SIG-M5 treated with dmso at 0.1 percent for 504 hours (cell line): ENCODE data around the gene YTHDC2.

ENCODE experiments used
- DNase-seq: peaks from one replicate; lab custom pipeline; 2025; ENCODE audit not compliant: unreplicated experiment; lab: John Stamatoyannopoulos, UW

The YTHDC2 gene

GRCh38 chr5:113513384-113514288 lies at the start of gene YTHDC2:
Gene YTHDC2 (plus strand): TSS chr5:113513694. CDS start chr5:113513896, 202 bp downstream.
- peak; percentile 78 for DNase-seq

- no peak for DNase-seq
These were observed 39.3 kb upstream of the YTHDC2 start for GRCh38 chr5:113474100-113474728.

GRCh38 chr5:113478691-113479090 lies 34.8 kb upstream of the YTHDC2 start:
- DNase-seq: no peak

- no peak for DNase-seq
These were observed 33.3 kb upstream of the YTHDC2 start for GRCh38 chr5:113480243-113480642.

GRCh38 chr5:113487416-113487780 lies 26.1 kb upstream of the YTHDC2 start:
- peak; percentile 9 for DNase-seq

GRCh38 chr5:113487781-113488644 lies 25.5 kb upstream of the YTHDC2 start, which contains the start of gene MCC:
Gene MCC (minus strand): TSS chr5:113488453.
- DNase-seq: peak; percentile 47

DNA sequence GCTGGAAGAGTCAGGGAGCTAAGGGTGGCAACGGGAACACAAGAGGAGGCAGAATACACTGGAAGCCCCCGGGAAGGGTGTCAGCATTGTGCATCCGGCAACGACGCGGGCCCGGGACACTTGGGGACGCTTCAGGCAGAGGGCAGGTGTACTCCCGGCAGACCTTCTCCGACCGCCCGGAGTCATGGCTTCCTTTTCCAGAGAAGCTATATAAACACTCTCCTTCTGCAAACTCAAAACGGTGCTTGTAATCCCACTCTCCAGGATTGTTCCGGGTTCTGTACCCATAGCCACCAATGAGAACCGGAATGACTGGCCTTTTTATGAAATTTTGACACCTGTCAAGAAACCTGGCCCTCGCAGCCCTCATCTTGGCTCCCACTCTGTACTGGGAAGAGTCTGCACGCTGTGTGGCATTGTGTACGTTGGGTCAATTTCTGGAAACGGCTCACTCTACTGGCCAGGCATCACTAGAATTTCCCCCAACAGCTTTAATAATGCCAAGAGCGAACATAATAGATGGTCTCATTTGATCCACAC lies 24.8 kb upstream of the YTHDC2 start:
- DNase-seq: no peak

DNA sequence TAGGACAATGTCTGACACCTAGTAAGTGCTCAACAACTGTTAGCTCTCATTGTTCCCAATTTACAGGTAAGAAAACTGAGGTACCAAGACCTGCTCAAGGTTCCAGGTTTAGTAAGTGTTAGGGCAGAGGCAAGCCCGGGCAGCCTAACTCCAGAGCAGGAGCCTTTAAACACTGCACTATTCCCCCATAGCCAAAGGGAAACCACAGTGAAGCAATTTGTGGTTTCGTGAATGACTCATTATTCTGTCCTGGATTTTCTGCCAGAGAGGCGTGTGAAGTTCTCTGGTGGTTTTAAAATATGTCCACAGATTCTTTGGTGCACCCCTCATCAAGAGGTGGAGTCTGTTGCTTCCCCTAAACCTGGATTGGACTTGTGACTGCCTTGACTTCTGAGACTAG lies 24.2 kb upstream of the YTHDC2 start:
- peak; percentile 95 for DNase-seq

DNA sequence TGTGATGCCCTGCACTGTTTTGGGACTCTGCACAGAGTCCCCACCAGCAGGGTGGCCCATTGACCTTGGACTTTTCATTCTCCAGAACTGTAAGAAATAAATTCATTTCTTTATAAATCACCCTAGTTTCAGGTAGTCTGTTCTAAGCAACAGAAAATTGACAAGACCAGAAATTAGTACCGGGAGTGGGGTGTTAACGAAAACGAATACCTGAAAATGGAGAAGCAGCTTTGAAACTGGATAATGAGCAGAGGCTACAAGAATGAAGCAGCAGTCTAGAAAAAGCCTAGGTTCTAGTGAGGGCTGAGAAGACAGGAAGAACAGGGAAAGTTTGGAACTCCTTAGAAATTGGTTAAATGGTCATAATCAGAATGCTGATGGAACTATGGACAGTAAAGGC lies 23.2 kb upstream of the YTHDC2 start:
- DNase-seq: no peak

DNA sequence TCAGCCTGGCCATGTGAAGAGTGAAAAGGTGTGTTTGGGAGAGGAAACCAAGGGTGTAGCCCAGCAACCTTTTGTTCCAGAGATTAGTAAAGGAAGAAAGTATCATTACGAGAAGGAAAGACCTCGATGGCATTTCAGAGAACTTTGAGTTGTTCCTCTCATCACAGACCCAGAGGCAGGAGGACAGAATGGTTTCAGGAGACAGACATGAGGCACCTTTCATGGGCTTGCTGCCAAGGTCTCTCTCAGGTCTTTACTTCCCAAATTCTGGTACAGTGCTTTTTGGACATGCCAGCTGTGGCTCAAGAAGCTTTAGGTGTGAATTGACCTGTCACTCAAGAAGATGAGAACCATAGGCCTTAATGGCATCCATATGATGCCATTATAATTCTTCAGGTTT lies 22.5 kb upstream of the YTHDC2 start:
- DNase-seq: no peak

DNA sequence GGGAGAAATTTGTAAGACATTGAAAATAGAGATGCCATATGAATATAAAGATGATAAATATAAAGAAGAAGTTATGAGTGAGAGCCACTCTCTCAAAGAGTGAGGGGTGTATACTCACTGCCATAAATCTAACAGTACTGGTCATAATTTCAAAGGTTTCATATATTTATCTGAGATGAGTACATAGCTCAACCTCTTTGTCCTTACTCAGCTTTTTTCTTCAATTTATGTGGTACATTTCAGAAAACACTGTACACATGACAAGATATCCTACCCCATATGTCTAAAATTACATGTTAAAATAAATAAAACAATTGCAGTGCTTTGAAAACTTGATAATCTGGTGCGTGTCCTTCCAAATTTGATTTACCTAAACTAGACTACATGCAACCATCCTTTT lies 20.0 kb upstream of the YTHDC2 start:
- no peak for DNase-seq

DNA sequence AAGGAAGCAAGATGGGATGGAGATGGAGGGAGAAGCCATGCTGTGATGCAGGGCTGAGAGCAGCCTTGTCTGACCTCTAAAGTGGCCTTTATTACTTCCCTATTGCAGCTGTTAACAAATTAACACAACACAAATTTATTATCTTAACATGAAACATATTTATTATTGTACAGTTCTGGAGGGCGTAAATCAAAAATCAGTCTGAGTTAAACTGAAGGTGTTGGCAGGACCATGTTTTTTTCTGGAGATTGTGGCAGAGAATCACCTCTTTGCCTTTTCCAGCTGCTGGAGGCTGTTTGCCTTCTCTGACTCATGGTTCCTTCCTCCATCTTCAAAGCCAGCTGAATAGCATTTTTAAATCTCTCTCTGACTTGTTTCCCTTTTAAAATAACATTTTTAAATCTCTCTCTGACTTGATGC lies 18.1 kb upstream of the YTHDC2 start:
- DNase-seq: no peak

DNA sequence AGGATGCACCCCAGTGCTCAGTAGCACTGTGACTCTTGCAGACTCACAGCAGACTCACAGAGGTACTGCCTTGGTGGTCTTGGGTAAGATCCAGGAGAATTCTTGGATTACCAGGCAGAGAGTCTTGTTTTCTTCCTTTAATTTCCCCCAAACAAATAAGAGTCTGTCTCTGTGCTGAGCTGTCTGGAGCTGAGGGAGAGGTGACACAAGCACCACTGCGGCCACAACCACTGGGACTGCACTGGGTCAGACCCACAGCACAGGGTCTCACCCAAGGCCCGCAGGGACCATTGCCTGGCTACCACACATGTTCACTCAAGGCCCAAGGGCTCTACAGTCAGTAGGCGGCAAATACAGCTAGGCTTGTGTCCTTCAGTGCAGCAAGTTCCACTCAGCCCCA lies 11.4 kb upstream of the YTHDC2 start:
- no peak for DNase-seq

GRCh38 chr5:113503146-113503545 lies 10.3 kb upstream of the YTHDC2 start:
- DNase-seq: no peak

DNA sequence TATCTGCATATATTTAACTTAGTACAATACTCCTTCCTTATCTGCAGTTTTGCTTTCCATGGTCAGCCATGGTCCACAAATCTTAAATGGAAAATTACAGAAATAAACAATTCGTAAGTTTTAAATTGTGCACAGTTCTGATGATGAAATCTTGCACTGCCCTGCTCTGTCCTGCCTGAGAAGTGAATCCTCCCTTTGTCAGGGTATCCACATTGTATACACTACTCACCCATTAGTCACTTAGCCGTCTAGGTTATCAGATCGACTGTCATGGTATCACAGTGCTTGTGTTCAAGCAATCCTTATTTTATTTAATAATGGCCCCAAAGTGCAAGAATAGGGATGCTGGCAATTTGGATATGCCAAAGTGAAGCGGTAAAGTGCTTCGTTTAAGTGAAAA lies 8.3 kb upstream of the YTHDC2 start:
- DNase-seq: no peak

GRCh38 chr5:113507601-113508000 lies 5.9 kb upstream of the YTHDC2 start:
- DNase-seq: peak; percentile 35

GRCh38 chr5:113508756-113509155 lies 4.7 kb upstream of the YTHDC2 start:
- no peak for DNase-seq

- peak; percentile 52 for DNase-seq
These were observed 2.5 kb upstream of the YTHDC2 start for GRCh38 chr5:113510836-113511451.

DNA sequence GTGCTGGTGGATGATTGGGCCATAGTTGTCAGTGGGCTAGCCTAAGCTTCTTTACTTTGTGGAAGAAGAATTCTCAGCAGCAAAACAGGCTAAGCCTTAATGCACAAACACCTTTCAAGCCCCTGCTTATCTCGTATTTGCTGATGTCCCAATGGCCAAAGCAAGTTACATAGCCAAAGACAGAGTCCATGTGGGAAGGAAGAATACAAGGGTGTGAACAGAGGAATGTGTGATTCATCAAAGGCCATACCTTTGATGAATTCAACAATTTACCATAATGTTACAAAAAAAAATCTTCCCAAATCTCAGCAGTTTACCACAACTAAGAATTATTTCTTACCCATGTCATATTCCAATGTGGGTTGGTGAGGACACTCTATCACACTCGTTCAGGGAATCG lies 1.2 kb upstream of the YTHDC2 start:
- no peak for DNase-seq

DNA sequence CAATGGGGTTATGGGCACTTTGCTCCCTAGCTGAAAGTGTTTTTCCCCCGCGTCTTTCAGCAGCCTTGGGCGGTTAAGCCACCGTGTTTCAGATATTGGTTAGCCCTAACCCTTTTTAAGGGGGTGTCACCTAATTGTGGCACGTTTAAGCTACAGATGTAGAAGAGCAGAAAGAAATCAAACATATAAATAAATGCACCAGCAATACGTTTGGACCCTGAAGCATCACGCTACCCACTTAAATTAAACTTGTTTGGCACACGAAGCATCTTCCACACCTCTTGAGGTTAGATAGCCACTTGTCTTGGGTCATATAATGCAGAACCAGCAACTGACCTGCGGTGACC lies 768 bp downstream of the YTHDC2 start:
- no peak for DNase-seq

DNA sequence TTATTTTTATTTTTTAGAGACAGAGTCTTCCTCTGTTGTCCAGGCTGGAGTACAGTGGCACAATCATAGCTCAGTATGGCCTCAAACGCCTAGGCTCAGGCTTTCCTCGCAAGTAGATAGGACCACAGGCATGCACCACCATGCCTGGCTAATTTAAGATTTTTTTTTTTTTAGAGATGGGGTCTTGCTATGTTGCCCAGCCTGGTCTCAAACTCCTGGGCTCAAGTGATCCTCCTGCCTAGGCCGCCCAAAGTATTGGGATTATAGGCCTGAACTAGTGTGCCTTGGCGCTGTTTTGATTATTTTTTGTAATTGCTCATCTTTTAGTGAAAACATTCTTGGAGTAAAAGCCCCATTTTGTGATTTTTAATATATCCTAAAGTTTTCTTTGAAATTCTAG lies 5.4 kb downstream of the YTHDC2 start:
- DNase-seq: no peak
